ENCODE measurements around the gene RUFY3. TPM values are rescaled to one million over a fixed set of nuclear protein-coding genes. Genes with fewer than 3 reads are reported as not detected.

The RUFY3 gene
- total RNA-seq, 1 experiment from 2014 or later: 48.0 TPM

GRCh38 chr4:70700712-70701111 lies 21.1 kb upstream of the RUFY3 start:
- no peaks in the 10 kb centered on the region for H3K23me2 ChIP-seq (ENCODE audit: insufficient read length, low read depth, low read length, poor library complexity, severe bottlenecking)
- no peak overlapping the region for H3K14ac ChIP-seq (ENCODE audit: insufficient read depth, low read length)
- Mint-ChIP-seq H3K4me3 (no peak overlapping the region), H3K36me3 (ENCODE audit: insufficient read depth in 1 of 3, low read depth in 3 of 3) (no peaks in the 10 kb centered on the region), H3K9me3 (no peaks in the 10 kb centered on the region), H3K27ac (no peak overlapping the region), H3K4me1 (peaks cover 4 to 6% of the 10 kb centered on the region in 2 experiments), H3K27me3 (ENCODE audit: low read depth) (no peaks in the 10 kb centered on the region)
- H3K18ac ChIP-seq (ENCODE audit: insufficient read length, low read depth, low read length): no peak overlapping the region
- H3K4me2 ChIP-seq (ENCODE audit: insufficient read depth, insufficient read length, low read length): no peak overlapping the region
- no peak overlapping the region for H2BK5ac ChIP-seq (ENCODE audit: insufficient read length, low read length)
- no peaks in the 10 kb centered on the region for H3K4me1 ChIP-seq (ENCODE audit: insufficient read depth, low read length)
- no peak overlapping the region for H2AFZ ChIP-seq (ENCODE audit: low read length)
- H4K5ac ChIP-seq (ENCODE audit: insufficient read length, low read depth, low read length): no peak overlapping the region
- no peak overlapping the region for H3K56ac ChIP-seq (ENCODE audit: insufficient read length, low read depth, low read length)
- no peak overlapping the region for H2BK15ac ChIP-seq (ENCODE audit: low read depth, low read length)
- no peak overlapping the region for H3T11ph ChIP-seq (ENCODE audit: low read length)
- no peak overlapping the region for H2BK12ac ChIP-seq (ENCODE audit: insufficient read length, low read depth, low read length)
- no peaks in the 10 kb centered on the region for H3K79me1 ChIP-seq (ENCODE audit: insufficient read depth, low read depth, low read length, poor library complexity, severe bottlenecking)
- H2AK5ac ChIP-seq (ENCODE audit: insufficient read length, low read length): no peak overlapping the region
- WGBS (ENCODE audit: extremely low coverage, insufficient read length, low lambda C conversion rate): no CpG with 5 or more reads among the region's 5 CpGs
- no peak for DNase-seq
- no peaks in the 10 kb centered on the region for H3K27me3 ChIP-seq (ENCODE audit: insufficient read depth, low read length)
- no peak overlapping the region for H3K4ac ChIP-seq (ENCODE audit: low read depth, low read length)
- no peak overlapping the region for H4K91ac ChIP-seq (ENCODE audit: insufficient read length, low read depth, low read length)
- no peak overlapping the region for H2BK20ac ChIP-seq (ENCODE audit: low read depth, low read length, poor library complexity, severe bottlenecking)
- H3K9me3 ChIP-seq (ENCODE audit: control insufficient read depth, low read depth, low read length): no peaks in the 10 kb centered on the region
- no peaks in the 10 kb centered on the region for H3K79me2 ChIP-seq (ENCODE audit: insufficient read depth, low read length)
- no peak overlapping the region for H2BK120ac ChIP-seq (ENCODE audit: low read depth, low read length, poor library complexity, severe bottlenecking)
- no peak overlapping the region for H3K27ac ChIP-seq (ENCODE audit: insufficient read length, low read depth, low read length)
- TF ChIP-seq, protein P1, sequence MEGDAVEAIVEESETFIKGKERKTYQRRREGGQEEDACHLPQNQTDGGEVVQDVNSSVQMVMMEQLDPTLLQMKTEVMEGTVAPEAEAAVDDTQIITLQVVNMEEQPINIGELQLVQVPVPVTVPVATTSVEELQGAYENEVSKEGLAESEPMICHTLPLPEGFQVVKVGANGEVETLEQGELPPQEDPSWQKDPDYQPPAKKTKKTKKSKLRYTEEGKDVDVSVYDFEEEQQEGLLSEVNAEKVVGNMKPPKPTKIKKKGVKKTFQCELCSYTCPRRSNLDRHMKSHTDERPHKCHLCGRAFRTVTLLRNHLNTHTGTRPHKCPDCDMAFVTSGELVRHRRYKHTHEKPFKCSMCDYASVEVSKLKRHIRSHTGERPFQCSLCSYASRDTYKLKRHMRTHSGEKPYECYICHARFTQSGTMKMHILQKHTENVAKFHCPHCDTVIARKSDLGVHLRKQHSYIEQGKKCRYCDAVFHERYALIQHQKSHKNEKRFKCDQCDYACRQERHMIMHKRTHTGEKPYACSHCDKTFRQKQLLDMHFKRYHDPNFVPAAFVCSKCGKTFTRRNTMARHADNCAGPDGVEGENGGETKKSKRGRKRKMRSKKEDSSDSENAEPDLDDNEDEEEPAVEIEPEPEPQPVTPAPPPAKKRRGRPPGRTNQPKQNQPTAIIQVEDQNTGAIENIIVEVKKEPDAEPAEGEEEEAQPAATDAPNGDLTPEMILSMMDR (conservative IDR thresholded peaks at IDR 0.05): no peak
- no peak overlapping the region for H3K9ac ChIP-seq (ENCODE audit: extremely low read depth, insufficient read length, low read length)
- no peaks in the 10 kb centered on the region for H4K20me1 ChIP-seq (ENCODE audit: control insufficient read depth, insufficient read depth, insufficient read length)
- no peak overlapping the region for H3K23ac ChIP-seq (ENCODE audit: insufficient read length, low read depth, low read length)
- H4K8ac ChIP-seq (replicated peaks; ENCODE audit: insufficient read length, low read depth, low read length): no peak overlapping the region

Measured in H9 (cell line).